Measurements from ENCODE around the gene NPEPL1.
"Not testable (repeated sequence)": the region's sequence is repeated elsewhere in the genome, so short reads cannot be mapped to it uniquely, and the experiment has no call there.

The NPEPL1 gene

GRCh38 chr20:58692579-58693225 lies at the start of gene NPEPL1:
Gene NPEPL1, plus strand, starts transcription at chr20:58692800. Its CDS starts 101 bp downstream, at chr20:58692901.
- peak; percentile 26 for DNase-seq

- DNase-seq, result not testable (repeated sequence)
Measured at GRCh38 chr20:58642896-58643295, 49.7 kb upstream of the NPEPL1 start.

- DNase-seq, result no peak
Measured at GRCh38 chr20:58645412-58645968, 47.1 kb upstream of the NPEPL1 start.

- no peak for DNase-seq
Measured at GRCh38 chr20:58646257-58646656, 46.3 kb upstream of the NPEPL1 start.

- DNase-seq, result no peak
Measured at GRCh38 chr20:58646703-58647102, 45.9 kb upstream of the NPEPL1 start.

GRCh38 chr20:58647162-58647795 lies 45.3 kb upstream of the NPEPL1 start:
- no peak for DNase-seq

GRCh38 chr20:58647796-58648501 lies 44.7 kb upstream of the NPEPL1 start:
- no peak for DNase-seq

GRCh38 chr20:58648502-58648825 lies 44.1 kb upstream of the NPEPL1 start:
- DNase-seq, result not testable (repeated sequence)

GRCh38 chr20:58649288-58650180 lies 43.1 kb upstream of the NPEPL1 start:
- DNase-seq, result no peak

- no peak for DNase-seq
Measured at GRCh38 chr20:58650181-58650775, 42.3 kb upstream of the NPEPL1 start.

- peak; percentile 83 for DNase-seq
Measured at GRCh38 chr20:58650776-58651558, 41.6 kb upstream of the NPEPL1 start, which contains the start of gene STX16. Gene STX16, plus strand, starts transcription at chr20:58651283. Its CDS starts 724 bp downstream, at chr20:58652007.

- no peak for DNase-seq
Measured at GRCh38 chr20:58651559-58651945, 41.0 kb upstream of the NPEPL1 start.

GRCh38 chr20:58651946-58652605 lies 40.5 kb upstream of the NPEPL1 start:
- peak; percentile 6 for DNase-seq

- no peak for DNase-seq
Measured at GRCh38 chr20:58652606-58653294, 39.9 kb upstream of the NPEPL1 start.

- DNase-seq, result no peak
Measured at GRCh38 chr20:58654337-58654736, 38.3 kb upstream of the NPEPL1 start.

- DNase-seq, result no peak
Measured at GRCh38 chr20:58655328-58656107, 37.1 kb upstream of the NPEPL1 start.

GRCh38 chr20:58656831-58657230 lies 35.8 kb upstream of the NPEPL1 start:
- DNase-seq, result no peak

- DNase-seq, result no peak
Measured at GRCh38 chr20:58657262-58657661, 35.3 kb upstream of the NPEPL1 start.

- DNase-seq, result no peak
Measured at GRCh38 chr20:58657986-58658385, 34.6 kb upstream of the NPEPL1 start.

All from NCI-H774 (cell line).